HepG2 (cell line): Measurements from ENCODE around the gene ELOVL6. TPM values are rescaled to one million over a fixed set of nuclear protein-coding genes. Genes with fewer than 3 reads are reported as not detected.

ENCODE experiments used
- ATAC-seq: fragments of 200-7000 bp; cut with Tn5 transposase; 3 replicates; pipeline ENCODE4 v1.9.1; 2020; ENCODE audit warnings: mild to moderate bottlenecking, moderate library complexity
- BruUV-seq: library from RNA; stranded (reverse); fragments of 400-500 nt; replicated peaks from 2 replicates; lab custom pipeline; 2021; lab: Mats Ljungman, UMichigan
- CTCF ChIA-PET: fragments of 300-600 bp; formaldehyde crosslinking; extraction: SDS; loops from one replicate; lab custom pipeline; 2021; ENCODE audit warnings: low total read pairs, inconsistent platforms, low intra/inter-chr PET ratio; lab: Yijun Ruan, JAX
- POLR2A ChIA-PET: fragments of 350-600 bp; sonication (Branson Sonifier 250); formaldehyde crosslinking; loops from one replicate; lab custom pipeline; 2020; ENCODE audit warnings: antibody characterized with exemption, inconsistent platforms; lab: Yijun Ruan, JAX
- DNase-seq: peaks from one replicate; pipeline ENCODE4 v3.0.0-alpha.2; 2015; ENCODE audit warnings: low spot score
- FAIRE-seq: peaks from 3 replicates; lab custom pipeline; 2011; peaks lifted over from hg19 to GRCh38; lab: Jason Lieb, UNC
- H2AFZ ChIP-seq: one replicate; pipeline ENCODE4 v1.6.1; 2011; ENCODE audit warnings: low read length, inconsistent platforms
- H3K27ac ChIP-seq: fragments of 300-600 bp; 3 replicates; pipeline ENCODE4 v1.8.0; 2011; ENCODE audit warnings: mixed run types, mild to moderate bottlenecking, mixed read lengths, low read length, inconsistent platforms; ENCODE audit not compliant: insufficient read depth; ENCODE audit errors: extremely low read length
- H3K27me3 ChIP-seq, 2 experiments: fragments of 200-600 bp in 1 of 2; 2 replicates in 1 of 2; 3 replicates in 1 of 2; pipeline versions ENCODE4 v1.6.0 to v1.8.0; 2011; ENCODE audit warnings: low read length in 2 of 2, mild to moderate bottlenecking in 2 of 2, moderate library complexity in 2 of 2, inconsistent platforms in 1 of 2; ENCODE audit not compliant: insufficient read depth in 2 of 2, control insufficient read depth in 1 of 2
- H3K36me3 ChIP-seq, 2 experiments: fragments of 200-600 bp in 1 of 2; replicated peaks in 1 of 2; 2 replicates in 1 of 2; 3 replicates in 1 of 2; pipeline versions ENCODE4 v1.5.1 to v1.8.0; 2011; ENCODE audit warnings: low read length in 2 of 2, inconsistent platforms in 1 of 2; ENCODE audit not compliant: insufficient read depth in 2 of 2, control insufficient read depth in 1 of 2
- H3K4me1 ChIP-seq: 2 replicates; pipeline ENCODE4 v1.5.1; 2012; ENCODE audit warnings: low read length, inconsistent platforms; ENCODE audit not compliant: insufficient read depth
- H3K4me2 ChIP-seq: 2 replicates; pipeline ENCODE4 v1.6.0; 2011; ENCODE audit warnings: low read depth, low read length, inconsistent platforms
- H3K4me3 ChIP-seq, 3 experiments: fragments of 200-600 bp in 1 of 3; sonication (generic), shearing (Covaris generic) in 1 of 3; replicated peaks in 1 of 3; 2 replicates each; pipeline ENCODE4 v1.5.1; 2011 to 2016; ENCODE audit warnings: low read length in 3 of 3, inconsistent platforms in 2 of 3, low read depth in 2 of 3, mild to moderate bottlenecking in 2 of 3, control low read depth in 1 of 3, mixed read lengths in 1 of 3; ENCODE audit not compliant: insufficient read depth in 1 of 3
- H3K79me2 ChIP-seq: one replicate; pipeline ENCODE4 v1.6.1; 2011; ENCODE audit warnings: low read length, inconsistent platforms; ENCODE audit not compliant: insufficient read depth
- H3K9ac ChIP-seq: 2 replicates; pipeline ENCODE4 v1.6.0; 2011; ENCODE audit warnings: mild to moderate bottlenecking, low read depth, low read length, inconsistent platforms; ENCODE audit not compliant: insufficient read depth
- H3K9me3 ChIP-seq: 2 replicates; pipeline ENCODE4 v1.5.1; 2012; ENCODE audit warnings: mild to moderate bottlenecking, low read length
- H4K20me1 ChIP-seq: 2 replicates; pipeline ENCODE4 v1.6.0; 2011; ENCODE audit warnings: inconsistent platforms, mild to moderate bottlenecking, low read length, moderate library complexity; ENCODE audit not compliant: insufficient read depth
- HOXA9 ChIP-seq: sonication (generic); formaldehyde crosslinking; IDR thresholded peaks from 2 replicates; pipeline ENCODE4 v1.8.1; 2022; ENCODE audit warnings: missing genetic modification reagents, mild to moderate bottlenecking, moderate library complexity, borderline replicate concordance
- SP1 ChIP-seq, 2 experiments: fragments of 450-650 bp in 1 of 2; sonication (generic) in 1 of 2; formaldehyde crosslinking in 1 of 2; IDR thresholded peaks; 2 replicates each; pipeline versions ENCODE4 v1.4.0 to v1.6.1; 2016 to 2020; ENCODE audit warnings: missing genetic modification reagents in 1 of 2
- ZNF7 ChIP-seq: IDR thresholded peaks from 2 replicates; pipeline ENCODE4 v1.6.1; 2016; ENCODE audit warnings: missing biosample characterization, missing genetic modification reagents
- ZNF749 ChIP-seq: sonication (generic); formaldehyde crosslinking; IDR thresholded peaks from 2 replicates; pipeline ENCODE4 v1.8.0; 2022; ENCODE audit warnings: mild to moderate bottlenecking, missing genetic modification reagents, moderate library complexity, borderline replicate concordance
- ZNF777 ChIP-seq: sonication (generic); formaldehyde crosslinking; IDR thresholded peaks from 2 replicates; pipeline ENCODE4 v1.4.0; 2020; ENCODE audit warnings: missing genetic modification reagents
- ZSCAN31 ChIP-seq: sonication (generic); formaldehyde crosslinking; IDR thresholded peaks from 2 replicates; pipeline ENCODE4 v1.5.0; 2020; ENCODE audit warnings: low read depth, mild to moderate bottlenecking, missing genetic modification reagents
- WGBS: methylation state at CpG from one replicate; pipeline ENCODE4 v1.1.6; 2017; ENCODE audit warnings: low lambda C conversion rate; 5-methylcytosine and 5-hydroxymethylcytosine counted together
- in situ Hi-C: cut with HindIII; loops from 2 replicates; pipeline ENCODE4 v1.10.0; 2017; ENCODE audit warnings: low pct_unique_long_range_greater_than_20kb; ENCODE audit not compliant: extremely low pct_ligation_motif_present
- intact Hi-C: fragments of 100-400 bp; cut with micrococcal nuclease; formaldehyde crosslinking; loops from one replicate; pipeline ENCODE4 v1.10.0; 2022; ENCODE audit not compliant: unreplicated experiment
- polyA plus RNA-seq, 8 experiments: library from polyadenylated mRNA; depleted of rRNA in 3 of 8; stranded (reverse) in 7 of 8; unstranded in 1 of 8; fragments of >200 nt; fragmentation: Illumina TruSeq in 4 of 8; extraction: Trizol in 4 of 8; gene quantifications; 2 replicates each; pipeline versions ENCODE4 v1.2.1 to v1.2.3, GENCODE V29; 2011 to 2016; ENCODE audit warnings: low read depth in 4 of 8, missing spikeins in 1 of 8, mixed read lengths in 1 of 8; ENCODE audit not compliant: insufficient read depth in 1 of 8
- total RNA-seq, 5 experiments: library from RNA; depleted of rRNA; stranded (reverse); fragments of >200 nt; fragmentation: Illumina TruSeq; extraction: Trizol; gene quantifications; 2 replicates each; pipeline ENCODE4 v1.2.3, GENCODE V29; 2016; ENCODE audit warnings: low read depth in 1 of 5
- TF ChIP-seq, protein P1 (sequence below): sonication (generic); formaldehyde crosslinking; IDR thresholded peaks from 2 replicates; pipeline ENCODE4 v1.9.0; 2021; ENCODE audit warnings: missing genetic modification reagents, borderline replicate concordance
- TF ChIP-seq, protein P2 (sequence below): sonication (generic); formaldehyde crosslinking; IDR thresholded peaks from 2 replicates; pipeline ENCODE4 v1.5.1; 2020; ENCODE audit warnings: mild to moderate bottlenecking, missing genetic modification reagents
- TF ChIP-seq, protein P3 (sequence below): sonication (generic); formaldehyde crosslinking; IDR thresholded peaks from 2 replicates; pipeline ENCODE4 v1.5.0; 2020; ENCODE audit warnings: mild to moderate bottlenecking, missing genetic modification reagents, borderline replicate concordance

ELOVL6 gene
- total and polyA plus RNA-seq, 2 of the 13 experiments (the other 11 are each of a cell fraction or from before 2014, with no cell fraction given): 14.1 to 23.2 TPM

- no peak overlapping the region for H3K9ac ChIP-seq
- H3K79me2 ChIP-seq: no peaks in the 10 kb centered on the region
- in situ Hi-C loops (no loop called here), intact Hi-C loops (no loop called here)
- 100% methylated on average over 1 of the region's 1 CpG for WGBS
- H3K36me3 ChIP-seq: peaks cover 0 to 11% of the 10 kb centered on the region in 2 experiments; a peak in 3 of 5 replicates
- FAIRE-seq (no peak), ATAC-seq (no peak), DNase-seq (no peak)
- no peaks in the 10 kb centered on the region for H3K9me3 ChIP-seq
- H2AFZ ChIP-seq: no peak overlapping the region
- H3K27me3 ChIP-seq: no peaks in the 10 kb centered on the region
- no peak overlapping the region for H3K4me2 ChIP-seq
- BruUV-seq: no TSS peak
- ChIA-PET POLR2A (no interaction called here), CTCF (no interaction called here)
- H3K4me3 ChIP-seq: no peak overlapping the region
- H4K20me1 ChIP-seq: no peaks in the 10 kb centered on the region
- H3K4me1 ChIP-seq: no peaks in the 10 kb centered on the region
- H3K27ac ChIP-seq: no peak overlapping the region
- TF ChIP-seq, protein P1, sequence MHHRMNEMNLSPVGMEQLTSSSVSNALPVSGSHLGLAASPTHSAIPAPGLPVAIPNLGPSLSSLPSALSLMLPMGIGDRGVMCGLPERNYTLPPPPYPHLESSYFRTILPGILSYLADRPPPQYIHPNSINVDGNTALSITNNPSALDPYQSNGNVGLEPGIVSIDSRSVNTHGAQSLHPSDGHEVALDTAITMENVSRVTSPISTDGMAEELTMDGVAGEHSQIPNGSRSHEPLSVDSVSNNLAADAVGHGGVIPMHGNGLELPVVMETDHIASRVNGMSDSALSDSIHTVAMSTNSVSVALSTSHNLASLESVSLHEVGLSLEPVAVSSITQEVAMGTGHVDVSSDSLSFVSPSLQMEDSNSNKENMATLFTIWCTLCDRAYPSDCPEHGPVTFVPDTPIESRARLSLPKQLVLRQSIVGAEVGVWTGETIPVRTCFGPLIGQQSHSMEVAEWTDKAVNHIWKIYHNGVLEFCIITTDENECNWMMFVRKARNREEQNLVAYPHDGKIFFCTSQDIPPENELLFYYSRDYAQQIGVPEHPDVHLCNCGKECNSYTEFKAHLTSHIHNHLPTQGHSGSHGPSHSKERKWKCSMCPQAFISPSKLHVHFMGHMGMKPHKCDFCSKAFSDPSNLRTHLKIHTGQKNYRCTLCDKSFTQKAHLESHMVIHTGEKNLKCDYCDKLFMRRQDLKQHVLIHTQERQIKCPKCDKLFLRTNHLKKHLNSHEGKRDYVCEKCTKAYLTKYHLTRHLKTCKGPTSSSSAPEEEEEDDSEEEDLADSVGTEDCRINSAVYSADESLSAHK: no peak
- TF ChIP-seq SP1 (IDR thresholded peaks at IDR 0.05) (no peak), SP1 (CRISPR knock-in tag; IDR thresholded peaks at IDR 0.05) (no peak), ZNF7 (CRISPR knock-in tag) (no peak), ZSCAN31 (CRISPR knock-in tag) (no peak), ZNF749 (CRISPR knock-in tag) (no peak), HOXA9 (CRISPR knock-in tag) (no peak), ZNF777 (no peak)
- TF ChIP-seq, protein P2, sequence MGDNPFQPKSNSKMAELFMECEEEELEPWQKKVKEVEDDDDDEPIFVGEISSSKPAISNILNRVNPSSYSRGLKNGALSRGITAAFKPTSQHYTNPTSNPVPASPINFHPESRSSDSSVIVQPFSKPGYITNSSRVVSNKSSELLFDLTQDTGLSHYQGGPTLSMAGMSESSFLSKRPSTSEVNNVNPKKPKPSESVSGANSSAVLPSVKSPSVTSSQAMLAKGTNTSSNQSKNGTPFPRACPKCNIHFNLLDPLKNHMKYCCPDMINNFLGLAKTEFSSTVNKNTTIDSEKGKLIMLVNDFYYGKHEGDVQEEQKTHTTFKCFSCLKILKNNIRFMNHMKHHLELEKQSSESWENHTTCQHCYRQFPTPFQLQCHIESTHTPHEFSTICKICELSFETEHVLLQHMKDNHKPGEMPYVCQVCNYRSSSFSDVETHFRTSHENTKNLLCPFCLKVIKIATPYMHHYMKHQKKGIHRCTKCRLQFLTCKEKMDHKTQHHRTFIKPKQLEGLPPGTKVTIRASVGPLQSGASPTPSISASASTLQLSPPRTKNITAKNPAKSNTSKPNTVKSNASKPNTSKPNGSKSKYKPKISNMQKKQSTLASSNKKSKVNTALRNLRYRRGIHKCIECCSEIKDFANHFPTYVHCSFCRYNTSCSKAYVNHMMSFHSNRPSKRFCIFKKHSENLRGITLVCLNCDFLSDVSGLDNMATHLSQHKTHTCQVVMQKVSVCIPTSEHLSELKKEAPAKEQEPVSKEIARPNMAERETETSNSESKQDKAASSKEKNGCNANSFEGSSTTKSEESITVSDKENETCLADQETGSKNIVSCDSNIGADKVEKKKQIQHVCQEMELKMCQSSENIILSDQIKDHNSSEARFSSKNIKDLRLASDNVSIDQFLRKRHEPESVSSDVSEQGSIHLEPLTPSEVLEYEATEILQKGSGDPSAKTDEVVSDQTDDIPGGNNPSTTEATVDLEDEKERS (CRISPR knock-in tag): no peak
- TF ChIP-seq, protein P3, sequence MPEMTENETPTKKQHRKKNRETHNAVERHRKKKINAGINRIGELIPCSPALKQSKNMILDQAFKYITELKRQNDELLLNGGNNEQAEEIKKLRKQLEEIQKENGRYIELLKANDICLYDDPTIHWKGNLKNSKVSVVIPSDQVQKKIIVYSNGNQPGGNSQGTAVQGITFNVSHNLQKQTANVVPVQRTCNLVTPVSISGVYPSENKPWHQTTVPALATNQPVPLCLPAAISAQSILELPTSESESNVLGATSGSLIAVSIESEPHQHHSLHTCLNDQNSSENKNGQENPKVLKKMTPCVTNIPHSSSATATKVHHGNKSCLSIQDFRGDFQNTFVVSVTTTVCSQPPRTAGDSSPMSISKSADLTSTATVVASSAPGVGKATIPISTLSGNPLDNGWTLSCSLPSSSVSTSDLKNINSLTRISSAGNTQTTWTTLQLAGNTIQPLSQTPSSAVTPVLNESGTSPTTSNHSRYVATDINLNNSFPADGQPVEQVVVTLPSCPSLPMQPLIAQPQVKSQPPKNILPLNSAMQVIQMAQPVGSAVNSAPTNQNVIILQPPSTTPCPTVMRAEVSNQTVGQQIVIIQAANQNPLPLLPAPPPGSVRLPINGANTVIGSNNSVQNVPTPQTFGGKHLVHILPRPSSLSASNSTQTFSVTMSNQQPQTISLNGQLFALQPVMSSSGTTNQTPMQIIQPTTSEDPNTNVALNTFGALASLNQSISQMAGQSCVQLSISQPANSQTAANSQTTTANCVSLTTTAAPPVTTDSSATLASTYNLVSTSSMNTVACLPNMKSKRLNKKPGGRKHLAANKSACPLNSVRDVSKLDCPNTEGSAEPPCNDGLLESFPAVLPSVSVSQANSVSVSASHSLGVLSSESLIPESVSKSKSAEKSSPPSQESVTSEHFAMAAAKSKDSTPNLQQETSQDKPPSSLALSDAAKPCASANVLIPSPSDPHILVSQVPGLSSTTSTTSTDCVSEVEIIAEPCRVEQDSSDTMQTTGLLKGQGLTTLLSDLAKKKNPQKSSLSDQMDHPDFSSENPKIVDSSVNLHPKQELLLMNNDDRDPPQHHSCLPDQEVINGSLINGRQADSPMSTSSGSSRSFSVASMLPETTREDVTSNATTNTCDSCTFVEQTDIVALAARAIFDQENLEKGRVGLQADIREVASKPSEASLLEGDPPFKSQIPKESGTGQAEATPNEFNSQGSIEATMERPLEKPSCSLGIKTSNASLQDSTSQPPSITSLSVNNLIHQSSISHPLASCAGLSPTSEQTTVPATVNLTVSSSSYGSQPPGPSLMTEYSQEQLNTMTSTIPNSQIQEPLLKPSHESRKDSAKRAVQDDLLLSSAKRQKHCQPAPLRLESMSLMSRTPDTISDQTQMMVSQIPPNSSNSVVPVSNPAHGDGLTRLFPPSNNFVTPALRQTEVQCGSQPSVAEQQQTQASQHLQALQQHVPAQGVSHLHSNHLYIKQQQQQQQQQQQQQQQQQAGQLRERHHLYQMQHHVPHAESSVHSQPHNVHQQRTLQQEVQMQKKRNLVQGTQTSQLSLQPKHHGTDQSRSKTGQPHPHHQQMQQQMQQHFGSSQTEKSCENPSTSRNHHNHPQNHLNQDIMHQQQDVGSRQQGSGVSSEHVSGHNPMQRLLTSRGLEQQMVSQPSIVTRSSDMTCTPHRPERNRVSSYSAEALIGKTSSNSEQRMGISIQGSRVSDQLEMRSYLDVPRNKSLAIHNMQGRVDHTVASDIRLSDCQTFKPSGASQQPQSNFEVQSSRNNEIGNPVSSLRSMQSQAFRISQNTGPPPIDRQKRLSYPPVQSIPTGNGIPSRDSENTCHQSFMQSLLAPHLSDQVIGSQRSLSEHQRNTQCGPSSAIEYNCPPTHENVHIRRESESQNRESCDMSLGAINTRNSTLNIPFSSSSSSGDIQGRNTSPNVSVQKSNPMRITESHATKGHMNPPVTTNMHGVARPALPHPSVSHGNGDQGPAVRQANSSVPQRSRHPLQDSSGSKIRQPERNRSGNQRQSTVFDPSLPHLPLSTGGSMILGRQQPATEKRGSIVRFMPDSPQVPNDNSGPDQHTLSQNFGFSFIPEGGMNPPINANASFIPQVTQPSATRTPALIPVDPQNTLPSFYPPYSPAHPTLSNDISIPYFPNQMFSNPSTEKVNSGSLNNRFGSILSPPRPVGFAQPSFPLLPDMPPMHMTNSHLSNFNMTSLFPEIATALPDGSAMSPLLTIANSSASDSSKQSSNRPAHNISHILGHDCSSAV (CRISPR knock-in tag): no peak
Observed at GRCh38 chr4:110172972-110173371, 25.4 kb downstream of the ELOVL6 start.
